OCI-LY7 (cell line): ENCODE results near the gene HIVEP2. TPM values are rescaled to one million over a fixed set of nuclear protein-coding genes. Genes with fewer than 3 reads are reported as not detected.

ENCODE experiments used
- BruUV-seq: library from RNA; stranded (reverse); fragments of 400-500 nt; replicated peaks from 2 replicates; lab custom pipeline; 2021; lab: Mats Ljungman, UMichigan
- CTCF ChIA-PET: fragments of 300-600 bp; sonication (Branson Sonifier 250); formaldehyde crosslinking; loops from one replicate; lab custom pipeline; 2022; ENCODE audit warnings: antibody characterized with exemption; ENCODE audit not compliant: unreplicated experiment; lab: Charles Lee
- POLR2A ChIA-PET: fragments of 300-600 bp; sonication (Branson Sonifier 250); formaldehyde crosslinking; loops from one replicate; lab custom pipeline; 2022; ENCODE audit warnings: antibody characterized with exemption; lab: Charles Lee
- DNase-seq: peaks from one replicate; pipeline ENCODE4 v3.0.0-alpha.2; 2015; ENCODE audit warnings: low spot score
- H2AFZ ChIP-seq: fragments of 200-600 bp; sonication (generic), shearing (Covaris generic); 2 replicates; pipeline ENCODE4 v1.6.1; 2014; ENCODE audit warnings: mild to moderate bottlenecking, antibody characterized with exemption, low read length, moderate library complexity
- H3K27ac ChIP-seq: fragments of 200-600 bp; sonication (generic); 2 replicates; pipeline ENCODE4 v1.5.1; 2014; ENCODE audit warnings: mixed run types, low read depth, mild to moderate bottlenecking, moderate library complexity, low read length, inconsistent platforms; ENCODE audit not compliant: poor library complexity, severe bottlenecking
- H3K36me3 ChIP-seq: fragments of 200-600 bp; sonication (generic); 2 replicates; pipeline ENCODE4 v1.6.1; 2014; ENCODE audit warnings: mild to moderate bottlenecking, antibody characterized with exemption, low read length, moderate library complexity, mixed read lengths; ENCODE audit not compliant: insufficient read depth
- H3K4me1 ChIP-seq: fragments of 200-600 bp; sonication (generic); 2 replicates; pipeline ENCODE4 v1.5.1; 2014; ENCODE audit warnings: mild to moderate bottlenecking, low read length; ENCODE audit not compliant: insufficient read depth, poor library complexity, severe bottlenecking
- H3K4me2 ChIP-seq: fragments of 200-600 bp; sonication (generic); 2 replicates; pipeline ENCODE4 v1.6.1; 2014; ENCODE audit warnings: mild to moderate bottlenecking, low read length
- H3K4me3 ChIP-seq: fragments of 200-600 bp; sonication (generic); 2 replicates; pipeline ENCODE4 v1.5.1; 2014; ENCODE audit warnings: mild to moderate bottlenecking, low read depth, low read length; ENCODE audit not compliant: poor library complexity, severe bottlenecking
- H3K79me2 ChIP-seq: fragments of 200-600 bp; sonication (generic); 2 replicates; pipeline ENCODE4 v1.6.1; 2016; ENCODE audit warnings: low read depth, mild to moderate bottlenecking, low read length, moderate library complexity, mixed read lengths; ENCODE audit not compliant: insufficient read depth
- H3K9me2 ChIP-seq: fragments of 200-600 bp; sonication (generic); 2 replicates; pipeline ENCODE4 v1.6.1; 2016; ENCODE audit warnings: mild to moderate bottlenecking, low read length, mixed read lengths; ENCODE audit not compliant: insufficient read depth
- H3K9me3 ChIP-seq: fragments of 200-600 bp; sonication (generic); 2 replicates; pipeline ENCODE4 v1.6.1; 2014; ENCODE audit warnings: mild to moderate bottlenecking, mixed run types, low read length, mixed read lengths
- H4K20me1 ChIP-seq: fragments of 200-600 bp; sonication (generic); 2 replicates; pipeline ENCODE4 v1.6.1; 2014; ENCODE audit warnings: mild to moderate bottlenecking, antibody characterized with exemption, low read length, moderate library complexity, mixed read lengths; ENCODE audit not compliant: insufficient read depth
- EZH2phosphoT487 ChIP-seq: fragments of 200-600 bp; sonication (generic); IDR thresholded peaks from 2 replicates; pipeline ENCODE4 v1.6.1; 2018; ENCODE audit warnings: low read depth, borderline replicate concordance, mild to moderate bottlenecking, mixed run types, antibody characterized with exemption, low read length, moderate library complexity, mixed read lengths
- intact Hi-C: fragments of 100-400 bp; cut with micrococcal nuclease; formaldehyde crosslinking; loops from one replicate; pipeline ENCODE4 v1.10.0; 2022; ENCODE audit not compliant: unreplicated experiment
- total RNA-seq, 2 experiments: library from RNA; depleted of rRNA in 1 of 2; stranded (reverse); fragments of >200 nt in 1 of 2; shearing (Covaris generic) in 1 of 2; gene quantifications; 2 replicates each; pipeline ENCODE4 v1.2.3, GENCODE V29; 2014 to 2022
- TF ChIP-seq, protein P1 (sequence below): fragments of 200-600 bp; sonication (generic); conservative IDR thresholded peaks from 2 replicates; pipeline ENCODE4 v1.5.1; 2014; ENCODE audit warnings: mild to moderate bottlenecking, antibody characterized with exemption, low read length, moderate library complexity, mixed read lengths

The HIVEP2 gene
- total RNA-seq, 2 experiments from 2014 or later: 18.8 to 24.6 TPM

- ChIA-PET CTCF (no interaction called here), POLR2A (interaction anchor here (0.6 to 1.2 kb wide), 3 partner anchors 10 to 312 kb away, joined by 3 read pairs; no protein-coding TSS in a partner anchor)
Observed at GRCh38 chr6:142713959-142714358, 231.0 kb downstream of the HIVEP2 start.

DNA sequence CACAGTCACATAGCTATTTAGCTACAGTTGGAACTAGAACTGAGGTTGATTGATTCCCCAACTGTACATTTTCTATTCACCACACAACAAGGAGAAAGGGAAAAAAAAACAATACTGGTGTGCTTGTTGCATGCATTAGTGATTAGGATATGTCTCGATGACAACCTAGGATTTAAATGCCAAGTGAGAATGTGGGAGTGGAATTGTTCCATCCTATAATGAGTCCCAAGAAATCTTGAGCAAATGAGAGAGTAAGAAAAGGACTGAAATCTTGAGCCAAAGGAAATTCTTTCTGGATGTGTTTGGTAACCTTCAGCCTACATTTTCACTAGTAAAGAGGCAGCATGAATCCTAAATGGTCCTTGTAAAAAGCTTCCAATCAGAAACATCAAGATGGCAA lies 232.7 kb downstream of the HIVEP2 start:
- CTCF ChIA-PET: no interaction called here

More at GRCh38 chr6:142713959-142714358, 231.0 kb downstream of the HIVEP2 start:
- Histone ChIP-seq H3K36me3 (no peaks in the 10 kb centered on the region; the same call in 1 of the 2 replicates), H4K20me1 (no peaks in the 10 kb centered on the region), H3K4me1 (peaks cover 7% of the 10 kb centered on the region), H3K9me2 (no peaks in the 10 kb centered on the region), H3K9me3 (peaks cover 11% of the 10 kb centered on the region), H3K4me2 (no peak overlapping the region), H3K79me2 (no peaks in the 10 kb centered on the region), H3K4me3 (no peak overlapping the region), H3K27ac (no peak overlapping the region), H2AFZ (no peak overlapping the region)
- no peak for TF ChIP-seq EZH2phosphoT487
- TF ChIP-seq, protein P1, sequence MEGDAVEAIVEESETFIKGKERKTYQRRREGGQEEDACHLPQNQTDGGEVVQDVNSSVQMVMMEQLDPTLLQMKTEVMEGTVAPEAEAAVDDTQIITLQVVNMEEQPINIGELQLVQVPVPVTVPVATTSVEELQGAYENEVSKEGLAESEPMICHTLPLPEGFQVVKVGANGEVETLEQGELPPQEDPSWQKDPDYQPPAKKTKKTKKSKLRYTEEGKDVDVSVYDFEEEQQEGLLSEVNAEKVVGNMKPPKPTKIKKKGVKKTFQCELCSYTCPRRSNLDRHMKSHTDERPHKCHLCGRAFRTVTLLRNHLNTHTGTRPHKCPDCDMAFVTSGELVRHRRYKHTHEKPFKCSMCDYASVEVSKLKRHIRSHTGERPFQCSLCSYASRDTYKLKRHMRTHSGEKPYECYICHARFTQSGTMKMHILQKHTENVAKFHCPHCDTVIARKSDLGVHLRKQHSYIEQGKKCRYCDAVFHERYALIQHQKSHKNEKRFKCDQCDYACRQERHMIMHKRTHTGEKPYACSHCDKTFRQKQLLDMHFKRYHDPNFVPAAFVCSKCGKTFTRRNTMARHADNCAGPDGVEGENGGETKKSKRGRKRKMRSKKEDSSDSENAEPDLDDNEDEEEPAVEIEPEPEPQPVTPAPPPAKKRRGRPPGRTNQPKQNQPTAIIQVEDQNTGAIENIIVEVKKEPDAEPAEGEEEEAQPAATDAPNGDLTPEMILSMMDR: no peak
- BruUV-seq: no TSS peak
- intact Hi-C loops: no loop called here
- DNase-seq: no peak

GRCh38 chr6:142708651-142709050 lies 236.3 kb downstream of the HIVEP2 start:
- ChIA-PET POLR2A (no interaction called here), CTCF (no interaction called here)
- DNase-seq: no peak
- no peaks in the 10 kb centered on the region for H3K9me2 ChIP-seq
- BruUV-seq: no TSS peak
- no peaks in the 10 kb centered on the region for H4K20me1 ChIP-seq
- no peak overlapping the region for H3K27ac ChIP-seq
- H3K4me1 ChIP-seq: no peaks in the 10 kb centered on the region
- no peak overlapping the region for H2AFZ ChIP-seq
- no peak overlapping the region for H3K4me3 ChIP-seq
- H3K79me2 ChIP-seq: no peaks in the 10 kb centered on the region
- no peaks in the 10 kb centered on the region for H3K36me3 ChIP-seq
- no peak overlapping the region for H3K4me2 ChIP-seq
- TF ChIP-seq, protein P1: no peak
- no peak for TF ChIP-seq EZH2phosphoT487
- H3K9me3 ChIP-seq: no peaks in the 10 kb centered on the region
- intact Hi-C loops: no loop called here

More for the DNA sequence above, 232.7 kb downstream of the HIVEP2 start:
- Histone ChIP-seq H3K79me2 (no peaks in the 10 kb centered on the region), H3K4me1 (peaks cover 7% of the 10 kb centered on the region), H2AFZ (no peak overlapping the region), H3K4me3 (no peak overlapping the region), H3K27ac (no peak overlapping the region), H4K20me1 (no peaks in the 10 kb centered on the region), H3K9me3 (no peaks in the 10 kb centered on the region), H3K4me2 (no peak overlapping the region), H3K36me3 (no peaks in the 10 kb centered on the region), H3K9me2 (no peaks in the 10 kb centered on the region)
- DNase-seq: no peak
- POLR2A ChIA-PET: interaction anchor here (1.0 to 1.9 kb wide), 2 partner anchors 11 kb away, joined by 3 to 6 read pairs; no protein-coding TSS in a partner anchor
- BruUV-seq: no TSS peak
- intact Hi-C loops: no loop called here
- TF ChIP-seq, protein P1: no peak
- no peak for TF ChIP-seq EZH2phosphoT487
